Measurements from ENCODE around the gene LOXL1. TPM values are rescaled to one million over a fixed set of nuclear protein-coding genes. Genes with fewer than 3 reads are reported as not detected.

Gene LOXL1
- polyA plus RNA-seq, 1 of the 3 experiments (the other 2 are of a cell fraction): 50.3 TPM

GRCh38 chr15:73948982-73949381 is 22.7 kb downstream of the LOXL1 start (continued):
- TF ChIP-seq USF1 (IDR thresholded peaks at IDR 0.05; ENCODE audit: borderline replicate concordance, low read depth) (no peak), JUND (IDR thresholded peaks at IDR 0.05) (no peak)

- Histone ChIP-seq H2AFZ (ENCODE audit: low read depth) (no peak overlapping the region), H3K27ac (ENCODE audit: low read depth in 2 of 2, low read length in 1 of 2) (no peak overlapping the region), H3K4me1 (ENCODE audit: control insufficient read depth in 1 of 2, insufficient read depth in 2 of 2, low read depth in 1 of 2, low read length in 1 of 2) (peaks cover 13 to 53% of the 10 kb centered on the region in 2 experiments), H3K27me3 (ENCODE audit: insufficient read depth) (no peaks in the 10 kb centered on the region), H3K9me3 (no peaks in the 10 kb centered on the region), H3K36me3 (replicated peaks in 1 of 2; ENCODE audit: control insufficient read depth in 1 of 2, insufficient read depth in 2 of 2, low read length in 1 of 2) (peaks cover 0 to 12% of the 10 kb centered on the region in 2 experiments), H3K79me2 (ENCODE audit: insufficient read depth) (no peaks in the 10 kb centered on the region), H3F3A (replicated peaks; ENCODE audit: insufficient read depth) (peaks cover 12% of the 10 kb centered on the region), H3K4me2 (no peak overlapping the region), H3K9ac (no peak overlapping the region), H4K20me1 (ENCODE audit: insufficient read depth) (no peaks in the 10 kb centered on the region), H3K4me3 (ENCODE audit: low read depth in 2 of 2, low read length in 1 of 2) (no peak overlapping the region), H3K9me2 (no peaks in the 10 kb centered on the region)
- POLR2A ChIA-PET: no interaction called here
- WGBS (ENCODE audit: low lambda C conversion rate): 87% methylated on average over 8 of the region's 10 CpGs
- CTCF ChIA-PET: interaction anchor here (0.9 to 3.0 kb wide), 5 partner anchors 15 to 75 kb away, joined by 3 to 22 read pairs (median 5); no protein-coding TSS in a partner anchor
- no peak for TF ChIP-seq CTCF (IDR thresholded peaks at IDR 0.05)
- no peak for TF ChIP-seq CHD2 (IDR thresholded peaks at IDR 0.05; ENCODE audit: low read length, partially characterized antibody)
- TF ChIP-seq MAX (IDR thresholded peaks at IDR 0.05; ENCODE audit: low read depth): no peak
- no peak for TF ChIP-seq RFX5 (IDR thresholded peaks at IDR 0.05; ENCODE audit: low read length)
- TF ChIP-seq EP300 (IDR thresholded peaks at IDR 0.05; ENCODE audit: borderline replicate concordance in 1 of 2, low read depth in 1 of 2, low read length in 1 of 2): no peak
- TF ChIP-seq TEAD4 (IDR thresholded peaks at IDR 0.05; ENCODE audit: borderline replicate concordance, insufficient read depth): no peak
- TF ChIP-seq MEF2A (IDR thresholded peaks at IDR 0.05; ENCODE audit: borderline replicate concordance, low read depth): no peak
- no peak for TF ChIP-seq EZH2phosphoT487 (IDR thresholded peaks at IDR 0.05; ENCODE audit: borderline replicate concordance, low read depth)
- TF ChIP-seq RAD21 (IDR thresholded peaks at IDR 0.05; ENCODE audit: low read length): no peak
- TF ChIP-seq FOSL2 (IDR thresholded peaks at IDR 0.05; ENCODE audit: borderline replicate concordance, low read depth): no peak
- no peak for DNase-seq
These were observed 23.2 kb downstream of the LOXL1 start for GRCh38 chr15:73949496-73949895.

GRCh38 chr15:73950479-73950830 is 24.2 kb downstream of the LOXL1 start:
- no peak for DNase-seq
- Histone ChIP-seq H3K27ac (ENCODE audit: low read depth in 2 of 2, low read length in 1 of 2) (peak overlapping the region; percentile 75 to 92), H3K9me3 (no peaks in the 10 kb centered on the region), H3K79me2 (ENCODE audit: insufficient read depth) (no peaks in the 10 kb centered on the region), H3F3A (replicated peaks; ENCODE audit: insufficient read depth) (peaks cover 12% of the 10 kb centered on the region), H3K4me1 (ENCODE audit: control insufficient read depth in 1 of 2, insufficient read depth in 2 of 2, low read depth in 1 of 2, low read length in 1 of 2) (peaks cover 14 to 43% of the 10 kb centered on the region in 2 experiments), H3K4me2 (no peak overlapping the region), H3K4me3 (ENCODE audit: low read depth in 2 of 2, low read length in 1 of 2) (no peak overlapping the region), H4K20me1 (ENCODE audit: insufficient read depth) (no peaks in the 10 kb centered on the region), H2AFZ (ENCODE audit: low read depth) (peak overlapping the region; percentile 75; the same call in 1 of the 2 replicates), H3K36me3 (replicated peaks in 1 of 2; ENCODE audit: control insufficient read depth in 1 of 2, insufficient read depth in 2 of 2, low read length in 1 of 2) (peaks cover 0 to 12% of the 10 kb centered on the region in 2 experiments), H3K9me2 (no peaks in the 10 kb centered on the region), H3K27me3 (ENCODE audit: insufficient read depth) (no peaks in the 10 kb centered on the region), H3K9ac (peak overlapping the region; percentile 28; the same call in 1 of the 2 replicates)
- ChIA-PET CTCF (interaction anchor here (0.6 to 3.0 kb wide), 35 partner anchors 10 to 372 kb away, joined by 3 to 54 read pairs (median 4); partner anchors contain the start of genes PML and STOML1), POLR2A (interaction anchor here (0.6 to 1.1 kb wide), 5 partner anchors 14 to 341 kb away, joined by 3 to 6 read pairs (median 4); no protein-coding TSS in a partner anchor)
- TF ChIP-seq TEAD4 (IDR thresholded peaks at IDR 0.05; ENCODE audit: borderline replicate concordance, insufficient read depth) (no peak), FOSL2 (IDR thresholded peaks at IDR 0.05; ENCODE audit: borderline replicate concordance, low read depth) (no peak), MAX (IDR thresholded peaks at IDR 0.05; ENCODE audit: low read depth) (no peak), MXI1 (IDR thresholded peaks at IDR 0.05; ENCODE audit: low read depth, low read length) (no peak), JUND (IDR thresholded peaks at IDR 0.05) (no peak), RXRA (IDR thresholded peaks at IDR 0.05; ENCODE audit: borderline replicate concordance, low read depth) (no peak), CTCF (IDR thresholded peaks at IDR 0.05) (no peak), ZBTB33 (IDR thresholded peaks at IDR 0.05; ENCODE audit: borderline replicate concordance, low read depth) (no peak), GABPA (IDR thresholded peaks at IDR 0.05; ENCODE audit: low read depth) (no peak), YY1 (IDR thresholded peaks at IDR 0.05; ENCODE audit: low read depth) (no peak)
